ENCODE results near the gene CTRB2.
"Not testable (repeated sequence)": the region's sequence is repeated elsewhere in the genome, so short reads cannot be mapped to it uniquely, and the experiment has no call there.

Gene CTRB2

DNA sequence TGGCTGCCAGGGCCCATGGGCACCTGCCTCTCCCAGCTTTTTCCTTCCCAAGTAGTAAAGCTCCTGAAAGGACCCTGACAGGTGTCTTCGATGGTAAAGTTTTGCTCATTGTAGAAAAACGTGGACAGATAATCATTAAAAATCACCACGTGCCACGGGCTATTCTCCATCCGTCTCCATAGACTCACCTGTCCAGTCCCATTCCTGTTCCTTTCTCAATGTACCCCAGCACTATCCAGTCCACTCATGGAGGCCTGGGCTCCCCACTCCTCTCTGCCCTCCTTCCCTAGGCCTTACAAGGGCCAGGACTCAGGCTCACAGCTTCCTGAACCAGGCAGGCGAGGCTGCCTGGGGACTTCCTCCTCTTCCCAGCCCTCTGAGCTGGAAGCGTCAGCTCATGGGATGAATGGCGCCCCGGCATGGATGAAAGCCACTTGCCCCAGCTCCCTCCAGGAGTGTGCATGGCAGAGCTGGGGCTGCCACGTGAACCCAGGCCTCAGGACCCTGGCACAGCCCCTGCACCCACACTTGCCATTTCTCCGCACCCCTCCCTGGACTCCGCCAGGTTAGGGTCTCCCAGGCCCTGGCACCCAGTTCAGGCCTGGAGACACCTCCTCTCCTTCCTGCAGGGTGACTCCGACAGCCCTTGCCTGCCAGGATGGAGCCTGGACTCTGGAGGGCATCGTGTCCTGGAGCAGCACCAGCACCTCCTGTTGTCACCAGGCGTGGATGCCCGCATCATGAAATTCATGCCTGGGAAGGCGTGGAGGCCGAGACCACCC is 20.6 kb upstream of the CTRB2 start:
- no peak for DNase-seq (ENCODE audit: low spot score)
- FAIRE-seq = no peak

DNA sequence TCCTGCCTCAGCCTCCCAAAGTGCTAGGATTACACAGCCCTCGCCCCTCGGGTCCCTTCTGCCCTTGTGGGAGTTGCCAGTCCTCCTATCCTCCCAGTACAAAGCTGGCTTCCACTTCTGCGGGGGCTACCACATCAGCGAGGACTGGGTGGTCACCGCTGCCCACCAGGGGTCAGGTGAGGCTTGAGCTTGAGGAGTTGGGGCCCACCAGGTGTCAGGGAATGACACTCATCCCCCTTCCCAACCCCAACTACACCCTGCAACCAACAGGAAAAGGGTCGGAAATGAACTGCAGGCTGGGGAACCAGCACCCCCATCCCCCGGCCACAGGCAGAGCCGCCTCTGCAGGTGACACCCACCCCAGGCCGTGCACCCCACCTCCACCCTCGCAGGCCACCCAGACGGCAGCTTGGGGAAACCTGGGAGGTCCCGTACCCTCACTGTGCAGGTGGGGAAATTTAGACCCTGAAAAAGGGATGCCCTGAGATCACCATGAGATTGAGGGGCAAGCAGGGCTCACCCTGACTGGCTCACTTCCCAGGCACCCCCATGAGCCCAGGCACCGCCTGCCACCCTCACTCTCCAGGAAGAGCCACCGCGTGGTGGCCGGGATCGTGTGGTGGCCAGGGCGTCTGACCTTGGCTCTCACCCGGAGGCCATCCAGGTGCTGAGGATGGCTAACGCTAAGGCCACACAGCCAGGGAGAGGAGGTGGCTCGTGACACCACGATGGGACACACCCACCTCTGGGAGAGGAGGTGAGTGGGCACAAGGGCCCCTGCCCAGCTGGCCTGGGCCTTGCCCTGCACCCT is 19.8 kb upstream of the CTRB2 start:
- no peak for DNase-seq (ENCODE audit: low spot score)
- FAIRE-seq = no peak

DNA sequence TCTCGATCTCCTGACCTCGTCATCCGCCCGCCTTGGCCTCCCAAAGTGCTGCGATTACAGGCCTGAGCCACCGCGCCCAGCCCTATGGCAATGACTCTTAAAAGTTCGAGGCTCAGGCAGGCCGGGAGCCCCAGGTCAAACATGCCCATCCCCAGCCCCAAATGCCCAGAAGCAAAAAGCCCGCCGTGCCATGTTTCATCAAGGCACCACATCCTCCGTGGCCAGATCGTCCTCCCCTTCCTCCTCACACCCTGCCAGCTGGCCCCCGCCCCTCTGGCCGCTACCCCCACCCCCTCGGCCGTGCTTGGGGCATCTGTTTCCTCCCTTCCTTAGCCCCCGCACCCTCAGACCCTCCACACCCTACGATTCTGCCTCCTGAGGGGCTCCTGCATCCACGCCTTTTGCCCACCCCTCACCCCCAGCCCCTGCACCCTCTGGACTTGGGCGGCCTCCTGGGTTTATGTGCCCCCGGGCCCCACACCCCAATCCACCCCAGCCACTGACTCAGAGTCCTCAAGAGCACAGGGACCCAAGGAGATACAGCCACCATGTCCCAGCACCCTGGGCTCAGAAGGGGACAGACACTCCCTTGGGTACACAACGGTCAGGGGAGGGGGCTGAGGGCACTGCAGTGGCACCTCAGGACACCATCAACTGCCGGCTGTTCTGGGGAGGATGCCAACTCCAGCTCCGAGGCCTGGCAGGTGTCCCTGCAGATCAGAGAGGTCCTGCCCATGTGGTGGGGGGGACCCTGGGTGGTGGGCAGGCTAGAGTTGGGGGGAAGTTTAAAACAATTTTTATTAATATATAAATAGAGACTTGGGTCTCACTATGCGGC is 18.9 kb upstream of the CTRB2 start:
- FAIRE-seq = no peak
- DNase-seq (ENCODE audit: low spot score) = no peak

DNA sequence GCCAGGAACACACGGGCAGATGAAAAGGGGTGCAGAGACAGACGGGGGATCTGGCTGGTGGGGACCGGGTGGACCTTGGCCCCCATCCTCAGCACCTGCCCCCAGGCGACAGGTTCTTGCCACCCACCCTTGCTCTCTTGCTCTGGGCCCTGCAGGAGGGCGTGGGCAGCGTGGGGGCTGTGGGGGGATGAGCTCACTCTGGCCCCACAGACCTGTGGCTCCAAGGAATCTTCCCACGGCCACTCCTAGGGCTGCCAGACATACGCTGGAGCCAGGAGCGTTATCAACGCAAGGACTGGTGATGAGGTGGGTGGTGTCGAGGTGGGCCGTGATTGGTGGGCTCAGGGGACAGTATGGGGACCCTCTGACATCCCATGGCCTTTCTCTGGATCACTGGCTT is 18.1 kb upstream of the CTRB2 start:
- FAIRE-seq (no peak), DNase-seq (ENCODE audit: low spot score) (no peak)

DNA sequence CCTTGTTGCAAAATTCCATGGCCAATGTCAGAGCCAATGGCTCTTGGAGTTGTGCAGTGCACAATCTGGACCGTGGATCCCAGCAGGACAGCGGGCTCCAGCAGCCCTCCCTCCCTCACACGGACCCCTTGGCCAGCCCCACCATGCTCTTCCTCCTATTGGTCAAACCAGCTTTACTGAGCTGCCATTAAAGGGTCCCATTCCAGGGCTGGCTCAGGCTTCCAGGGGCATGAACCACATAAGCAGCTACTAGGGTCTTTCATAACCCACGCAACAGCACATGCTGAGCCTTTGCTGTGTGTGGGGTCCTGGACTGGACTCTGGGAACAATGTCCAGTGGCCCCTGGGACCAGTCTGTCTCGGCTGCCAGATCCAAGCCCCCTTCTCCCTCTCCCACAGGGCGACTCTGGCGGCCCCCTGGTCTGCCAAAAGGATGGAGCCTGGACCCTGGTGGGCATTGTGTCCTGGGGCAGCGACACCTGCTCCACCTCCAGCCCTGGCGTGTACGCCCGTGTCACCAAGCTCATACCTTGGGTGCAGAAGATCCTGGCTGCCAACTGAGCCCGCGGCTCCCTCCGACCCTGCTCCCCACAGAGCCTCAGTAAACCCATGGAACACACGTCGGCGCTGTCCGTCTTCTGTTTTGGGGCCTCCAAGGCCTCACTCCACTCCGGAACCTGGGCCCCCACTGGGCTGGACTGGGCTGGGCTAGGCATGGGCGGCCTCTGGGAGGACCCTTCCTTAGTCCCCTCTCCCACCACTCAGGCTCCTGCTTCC is 17.5 kb upstream of the CTRB2 start:
- no peak for FAIRE-seq

DNA sequence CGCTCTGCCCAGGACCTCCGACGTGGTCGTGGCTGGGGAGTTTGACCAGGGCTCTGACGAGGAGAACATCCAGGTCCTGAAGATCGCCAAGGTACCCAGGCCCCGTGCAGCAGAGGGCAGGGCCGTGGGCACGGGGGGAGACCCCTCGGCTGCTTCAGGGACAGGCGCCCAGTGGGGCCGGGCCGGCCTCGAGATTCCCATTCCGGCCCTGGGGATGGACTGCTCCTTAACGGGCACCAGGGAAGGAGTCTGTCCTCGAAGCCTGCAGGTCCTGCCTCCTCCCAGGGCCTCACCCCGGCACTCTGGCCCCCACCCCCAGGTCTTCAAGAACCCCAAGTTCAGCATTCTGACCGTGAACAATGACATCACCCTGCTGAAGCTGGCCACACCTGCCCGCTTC is 16.2 kb upstream of the CTRB2 start:
- not testable (repeated sequence) for FAIRE-seq

More for the DNA sequence above, 17.5 kb upstream of the CTRB2 start:
- DNase-seq (ENCODE audit: low spot score) = no peak

DNA sequence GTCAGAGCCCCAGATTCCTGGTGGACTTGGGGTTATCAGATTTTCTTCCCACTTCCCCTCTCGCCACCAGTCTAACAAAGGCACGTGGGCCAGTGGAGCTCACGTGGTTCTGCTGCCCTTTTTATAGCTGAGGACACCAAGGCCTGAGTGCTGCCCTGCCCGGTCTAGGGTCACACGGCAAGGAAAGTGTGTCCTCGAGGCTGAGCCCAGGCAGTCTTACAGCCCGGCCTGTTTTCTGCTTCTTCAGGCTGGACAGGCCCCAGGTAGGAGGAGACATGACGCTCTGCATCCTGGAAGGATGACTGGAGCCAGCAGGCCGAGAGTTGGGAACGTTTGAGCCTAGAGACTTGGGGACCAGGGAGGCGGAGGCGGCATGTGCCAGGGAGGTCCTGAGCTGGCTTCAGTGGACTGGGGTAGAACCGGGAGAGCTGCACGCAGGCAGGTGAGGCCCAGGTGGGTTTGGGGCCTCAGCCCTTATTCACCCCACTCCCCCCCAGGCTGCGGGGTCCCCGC is 15.4 kb upstream of the CTRB2 start:
- no peak for DNase-seq (ENCODE audit: low spot score)
- no peak for FAIRE-seq

More for the DNA sequence above, 16.2 kb upstream of the CTRB2 start:
- DNase-seq (ENCODE audit: low spot score) = not testable (repeated sequence)

DNA sequence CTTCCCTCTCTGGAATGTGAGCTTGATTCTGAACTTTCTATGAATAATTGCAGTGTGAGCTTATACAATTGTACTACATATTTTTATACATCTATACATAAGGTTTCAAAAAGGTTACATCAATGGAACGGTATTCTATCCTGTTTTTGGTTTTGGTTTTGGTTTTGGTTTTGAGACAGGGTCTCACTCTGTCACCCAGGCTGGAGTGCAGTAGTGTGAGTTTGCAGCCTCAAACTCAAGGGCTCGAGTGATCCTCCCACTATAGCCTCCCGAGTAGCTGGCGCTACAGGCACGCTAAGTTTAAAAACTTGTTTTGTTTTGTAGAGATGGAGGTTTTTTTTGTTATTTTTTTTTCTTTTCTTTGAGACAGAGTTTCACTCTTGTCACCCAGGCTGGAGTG is 12.9 kb upstream of the CTRB2 start:
- FAIRE-seq = no peak
- DNase-seq (ENCODE audit: low spot score) = no peak

DNA sequence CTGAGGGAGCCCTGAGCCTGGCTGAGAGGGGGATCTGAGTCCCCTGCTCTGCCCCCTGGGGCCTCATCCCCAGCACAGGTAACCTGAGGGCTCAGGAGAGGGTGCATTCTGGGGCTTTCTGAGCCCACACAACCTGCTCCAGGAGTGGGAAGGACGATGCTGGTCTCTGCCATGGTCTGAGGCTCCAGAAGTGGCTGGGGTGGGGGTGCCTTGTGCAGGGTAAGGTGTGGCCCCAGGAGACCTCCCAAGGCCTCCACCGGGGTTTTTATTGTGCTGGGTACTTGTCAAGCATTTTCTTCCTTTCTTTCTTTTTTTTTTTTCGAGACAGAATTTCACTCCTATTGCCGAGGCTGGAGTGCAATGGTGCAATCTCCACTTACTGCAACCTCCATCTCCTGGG is 12.1 kb upstream of the CTRB2 start:
- no peak for FAIRE-seq
- DNase-seq (ENCODE audit: low spot score) = no peak

DNA sequence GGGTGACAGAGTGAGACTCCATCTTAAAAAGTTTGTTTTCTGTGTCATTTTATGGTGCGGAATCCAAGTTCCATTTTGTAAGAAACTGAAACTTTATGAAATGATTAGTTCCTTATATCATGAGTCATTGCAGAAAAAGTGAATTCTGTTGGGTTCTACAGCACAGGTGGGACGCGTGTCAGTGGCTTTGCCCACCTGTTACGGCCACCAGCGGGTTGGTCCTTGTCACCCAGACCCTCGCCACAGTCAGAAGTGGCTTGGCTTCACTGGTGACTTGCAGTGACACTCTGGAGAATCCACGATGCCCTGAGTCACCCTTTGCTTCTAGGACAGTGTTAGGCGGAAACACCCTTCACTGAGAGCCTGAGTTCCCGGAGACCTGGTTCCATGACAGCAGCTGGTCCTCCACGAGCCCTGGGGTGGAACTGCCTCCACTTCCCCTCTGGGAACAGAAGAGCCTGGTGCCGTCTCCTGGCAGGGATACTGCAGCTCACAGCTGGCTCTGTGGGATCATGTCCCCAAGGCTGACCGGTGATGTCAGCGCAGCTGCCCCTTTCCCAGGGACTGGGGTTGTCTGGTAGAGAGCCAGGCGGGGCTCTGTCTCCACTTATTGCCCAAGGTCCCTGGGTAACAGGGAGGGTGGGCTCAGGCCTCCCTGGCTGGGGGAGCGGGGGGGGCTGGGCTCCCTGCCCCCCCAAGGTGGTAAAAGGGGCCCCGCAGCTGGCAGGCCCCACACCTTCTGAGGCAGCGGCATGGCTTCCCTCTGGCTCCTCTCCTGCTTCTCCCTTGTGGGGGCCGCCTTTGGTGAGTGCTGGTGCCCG is 11.5 kb upstream of the CTRB2 start, which contains the start of gene CTRB1:
Gene CTRB1, plus strand, starts transcription at position 733 of the 821 bp plus-strand sequence. Its CDS starts 20 bp downstream, at position 753.
- FAIRE-seq (no peak), DNase-seq (ENCODE audit: low spot score) (no peak)

DNA sequence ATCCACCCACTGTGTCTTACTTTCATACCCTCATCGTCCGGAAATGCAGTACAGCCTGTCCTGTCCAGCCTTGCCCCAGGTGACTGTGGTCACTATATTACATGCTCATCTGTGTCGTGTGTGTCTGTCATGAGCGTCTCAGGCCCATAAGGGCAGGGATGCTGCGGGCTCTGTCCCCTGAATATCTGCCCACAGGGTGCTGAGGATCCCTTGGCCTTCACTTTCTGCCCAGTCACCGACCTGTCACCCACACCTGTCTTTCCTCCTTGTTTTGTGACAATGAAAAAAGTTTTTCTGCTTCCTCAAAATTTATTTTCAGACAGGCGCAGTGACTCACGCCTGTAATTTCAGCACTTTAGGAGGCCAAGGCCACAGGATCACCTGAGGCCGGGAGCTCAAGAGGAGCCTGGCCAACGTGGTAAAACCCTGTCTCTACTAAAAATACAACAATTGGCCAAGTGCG is 10.5 kb upstream of the CTRB2 start:
- FAIRE-seq (no peak), DNase-seq (ENCODE audit: low spot score) (no peak)

DNA sequence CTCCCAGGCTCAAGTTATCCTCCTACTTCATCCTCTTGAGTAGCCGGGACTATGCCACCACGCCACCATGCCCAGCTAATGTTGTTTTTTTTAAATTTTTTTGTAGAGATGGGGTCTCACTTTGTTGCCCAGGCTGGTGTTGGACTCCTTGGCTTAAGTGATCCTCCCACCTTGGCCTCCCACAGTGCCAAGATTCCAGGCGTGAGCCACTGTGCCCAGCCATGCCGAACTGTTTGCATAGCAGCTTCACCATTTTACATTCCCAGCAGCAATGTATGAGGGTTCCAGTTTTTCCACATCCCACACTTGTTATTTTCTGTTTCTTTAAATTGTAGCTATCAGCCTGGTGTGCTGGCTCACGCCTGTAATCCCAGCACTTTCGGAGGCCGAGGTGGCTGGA is 9.6 kb upstream of the CTRB2 start:
- FAIRE-seq (no peak), DNase-seq (ENCODE audit: low spot score) (no peak)

DNA sequence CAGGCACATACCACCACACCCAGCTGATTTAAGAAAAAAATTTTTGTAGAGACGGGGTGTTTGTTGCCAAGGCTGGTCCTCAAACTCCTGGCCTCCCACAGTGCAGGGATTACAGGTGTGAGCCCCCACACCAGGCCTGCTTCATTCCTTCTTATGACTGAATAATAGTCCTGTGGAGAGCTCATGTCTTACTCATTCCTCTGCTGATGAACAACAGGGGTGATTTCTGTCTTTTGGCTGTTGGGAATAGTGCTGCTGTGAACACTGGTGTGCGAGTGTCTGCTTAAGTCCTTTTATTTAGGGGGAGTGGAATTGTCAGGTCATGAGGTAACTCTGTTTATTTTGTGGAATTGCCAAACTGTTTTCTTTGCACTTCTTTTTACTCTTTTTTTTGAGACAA is 9.2 kb upstream of the CTRB2 start:
- DNase-seq (ENCODE audit: low spot score) (no peak), FAIRE-seq (no peak)

DNA sequence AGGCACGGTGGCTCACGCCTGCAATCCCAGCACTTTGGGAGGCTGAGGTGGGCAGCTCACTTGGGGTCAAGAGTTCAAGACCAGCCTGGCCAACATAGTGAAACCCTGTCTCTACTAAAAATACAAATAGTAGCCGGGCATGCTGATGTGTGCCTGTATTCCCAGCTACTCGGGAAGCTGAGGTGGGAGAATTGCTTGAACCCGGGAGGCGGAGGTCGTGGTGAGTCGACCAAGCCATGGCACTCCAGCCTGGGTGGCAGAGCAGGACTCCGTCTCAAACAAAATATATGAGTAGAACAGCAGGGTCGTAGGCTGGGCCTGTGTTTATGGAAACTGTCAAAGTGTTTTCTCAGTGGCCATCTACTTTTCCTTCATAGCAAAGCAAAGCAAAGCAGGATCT is 4.3 kb upstream of the CTRB2 start:
- not testable (repeated sequence) for DNase-seq (ENCODE audit: low spot score); FAIRE-seq

DNA sequence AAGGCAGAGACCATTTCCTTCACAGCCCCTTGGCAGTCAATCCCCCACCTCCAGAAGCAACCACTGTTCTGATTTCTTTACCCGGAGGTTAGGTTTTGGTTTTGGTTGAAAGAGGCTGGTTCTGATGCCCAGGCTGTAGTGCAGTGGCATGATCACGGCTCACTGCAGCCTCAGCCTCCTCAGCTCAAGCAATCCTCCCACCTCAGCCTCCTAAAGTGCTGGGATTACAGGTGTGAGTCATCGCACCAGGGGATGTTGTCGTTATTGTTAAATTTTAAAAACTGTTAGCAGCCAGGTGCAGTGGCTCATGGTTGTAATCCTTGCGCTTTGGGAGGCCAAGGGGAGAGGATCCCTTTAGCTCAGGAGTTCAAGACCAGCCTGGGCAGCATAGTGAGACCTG is 3.0 kb upstream of the CTRB2 start:
- DNase-seq (ENCODE audit: low spot score) = no peak
- no peak for FAIRE-seq

DNA sequence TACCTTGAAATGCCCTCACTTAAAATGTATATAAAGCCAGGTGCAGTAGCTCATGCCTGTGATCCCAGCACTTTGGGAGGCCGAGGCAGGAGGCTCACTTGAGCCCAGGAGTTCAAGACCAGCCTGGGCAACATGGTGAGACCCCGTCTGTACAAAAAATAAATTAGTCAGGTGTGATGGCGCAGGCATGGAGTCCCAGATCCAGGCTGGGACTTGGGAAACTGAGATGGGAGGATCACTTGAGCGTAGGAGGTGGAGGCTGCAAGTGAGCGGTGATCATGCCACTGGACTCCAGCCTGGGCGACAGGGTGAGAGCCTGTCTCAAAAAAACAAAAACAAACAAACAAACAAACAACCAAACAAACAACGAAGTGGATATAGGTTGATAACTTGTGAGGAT is 2.6 kb upstream of the CTRB2 start:
- not testable (repeated sequence) for FAIRE-seq; DNase-seq (ENCODE audit: low spot score)

DNA sequence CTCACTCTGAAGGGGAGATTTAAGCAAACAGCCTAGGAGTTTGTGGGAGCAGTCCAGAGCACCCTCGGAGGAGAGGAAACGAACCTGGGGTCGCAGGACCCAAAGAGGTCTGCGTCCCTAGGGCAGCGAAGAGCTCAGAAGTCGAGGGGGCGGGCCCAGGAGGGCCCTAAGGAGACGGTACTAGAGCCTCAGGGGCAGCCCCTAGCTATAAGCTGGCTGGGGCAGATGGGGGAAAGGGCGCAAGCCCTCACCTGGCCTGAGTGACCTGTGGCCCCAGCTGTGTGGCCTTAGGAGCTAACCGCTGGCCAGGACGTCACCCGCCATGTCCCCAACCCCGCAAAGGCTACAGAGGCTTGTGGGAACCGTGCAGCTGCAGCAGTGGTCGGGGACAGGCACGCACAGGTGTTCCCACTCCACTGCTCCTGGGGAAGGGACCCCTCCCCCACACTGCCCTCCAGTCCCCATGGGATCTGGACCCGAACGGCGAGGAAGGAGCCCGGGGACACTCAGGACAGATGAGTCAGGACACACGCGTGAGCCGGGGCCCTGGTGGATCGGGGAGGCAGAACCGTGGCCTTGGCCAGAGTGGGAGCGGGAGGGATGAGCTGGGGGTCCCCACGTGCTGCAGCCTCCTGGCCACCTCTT is 2.0 kb upstream of the CTRB2 start:
- DNase-seq (ENCODE audit: low spot score) (no peak), FAIRE-seq (no peak)

DNA sequence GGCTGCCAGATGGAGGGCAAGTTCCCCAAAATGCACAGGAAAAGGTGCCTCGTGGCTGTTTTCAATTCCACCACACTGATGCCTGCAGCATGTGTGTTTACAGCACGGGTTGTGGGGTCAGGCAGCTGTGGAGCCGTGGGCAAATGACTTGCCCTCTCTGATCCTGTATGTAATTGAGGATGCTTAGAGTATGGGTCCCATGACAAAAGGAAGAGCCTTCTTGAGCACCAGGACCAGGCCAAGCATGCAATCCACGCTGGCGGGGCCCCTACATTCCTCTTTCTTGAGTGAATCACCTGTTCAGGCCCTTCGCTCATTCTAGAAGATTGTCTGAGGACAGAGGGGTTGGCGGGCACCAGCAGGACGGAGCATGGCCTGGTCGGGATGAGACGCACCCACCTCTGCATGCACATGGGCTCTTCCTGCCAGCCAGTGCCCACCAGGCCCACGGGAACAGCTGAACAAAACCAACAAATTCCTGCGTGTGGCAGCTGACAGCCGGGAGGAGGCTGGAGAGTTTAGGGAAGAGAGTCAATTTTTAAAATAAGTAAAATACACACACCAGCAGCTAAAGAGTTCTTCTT is 1.4 kb upstream of the CTRB2 start:
- FAIRE-seq = no peak
- DNase-seq (ENCODE audit: low spot score) = no peak

DNA sequence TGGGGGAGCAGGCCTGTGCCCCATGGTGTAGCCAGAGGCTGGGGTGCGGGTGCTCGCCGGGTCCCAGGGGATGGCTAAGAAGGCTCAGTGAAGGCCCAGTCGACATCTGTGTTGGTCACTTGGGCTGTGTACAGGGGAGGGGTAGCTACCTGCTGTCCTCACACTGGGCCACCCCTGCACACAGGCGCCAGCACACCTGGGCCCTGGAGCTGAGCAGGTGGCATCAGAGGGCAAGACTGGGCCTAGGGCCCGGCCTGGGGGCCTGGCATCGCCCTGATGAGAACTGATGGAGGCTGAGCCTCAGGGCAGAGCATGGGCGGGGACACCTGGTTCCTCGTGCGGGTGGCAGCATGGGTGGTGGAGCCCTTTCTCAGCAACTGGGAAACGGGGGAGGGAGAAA is 870 bp upstream of the CTRB2 start:
- DNase-seq (ENCODE audit: low spot score) (no peak), FAIRE-seq (no peak)

All from RCC 7860 (cell line).